NCI-H524 treated with DMSO at 0.1 percent for 48 hours (cell line): ENCODE measurements around the gene SOBP.
A peak's percentile ranks its signal among the peaks of the same experiment; 100 is the strongest.
"Not testable (repeated sequence)": the region's sequence is repeated elsewhere in the genome, so short reads cannot be mapped to it uniquely, and the experiment has no call there.

Source experiments
- DNase-seq: peaks from one replicate; lab custom pipeline; 2025; lab: John Stamatoyannopoulos, UW

SOBP gene

GRCh38 chr6:107550906-107551305 is 61.0 kb downstream of the SOBP start:
- no peak for DNase-seq

GRCh38 chr6:107553121-107553520 is 63.2 kb downstream of the SOBP start:
- DNase-seq: not testable (repeated sequence)

- no peak for DNase-seq
Measured at GRCh38 chr6:107554326-107554725, 64.4 kb downstream of the SOBP start.

GRCh38 chr6:107554918-107555317 is 65.0 kb downstream of the SOBP start:
- DNase-seq: no peak

- no peak for DNase-seq
Measured at GRCh38 chr6:107555449-107555848, 65.5 kb downstream of the SOBP start.

GRCh38 chr6:107556082-107556481 is 66.2 kb downstream of the SOBP start:
- no peak for DNase-seq

- no peak for DNase-seq
Measured at GRCh38 chr6:107557698-107558097, 67.8 kb downstream of the SOBP start.

- no peak for DNase-seq
Measured at GRCh38 chr6:107560657-107561056, 70.7 kb downstream of the SOBP start.

- no peak for DNase-seq
Measured at GRCh38 chr6:107561306-107561705, 71.4 kb downstream of the SOBP start.

- DNase-seq: no peak
Measured at GRCh38 chr6:107563694-107564588, 74.0 kb downstream of the SOBP start.

- DNase-seq: no peak
Measured at GRCh38 chr6:107564589-107564951, 74.7 kb downstream of the SOBP start.

GRCh38 chr6:107565165-107565723 is 75.3 kb downstream of the SOBP start:
- DNase-seq: no peak

GRCh38 chr6:107567643-107568042 is 77.7 kb downstream of the SOBP start:
- DNase-seq: no peak

GRCh38 chr6:107569473-107569872 is 79.6 kb downstream of the SOBP start:
- no peak for DNase-seq

- DNase-seq: no peak
Measured at GRCh38 chr6:107571354-107571753, 81.4 kb downstream of the SOBP start.

- no peak for DNase-seq
Measured at GRCh38 chr6:107572886-107573285, 83.0 kb downstream of the SOBP start.

GRCh38 chr6:107574856-107575255 is 84.9 kb downstream of the SOBP start:
- DNase-seq: no peak

GRCh38 chr6:107576852-107577251 is 86.9 kb downstream of the SOBP start:
- DNase-seq: no peak

GRCh38 chr6:107578642-107579341 is 88.9 kb downstream of the SOBP start:
- DNase-seq: peak; percentile 8

- no peak for DNase-seq
Measured at GRCh38 chr6:107579456-107580056, 89.6 kb downstream of the SOBP start.

GRCh38 chr6:107582086-107582485 is 92.2 kb downstream of the SOBP start:
- no peak for DNase-seq

- no peak for DNase-seq
Measured at GRCh38 chr6:107584726-107585125, 94.8 kb downstream of the SOBP start.
